Gastrocnemius medialis (tissue), 4 donors: ENCODE results near the gene MEOX1.

Experiments
- POLR2A ChIP-seq, 2 donors: fragments of 450-650 bp; IDR thresholded peaks; one replicate each; pipeline ENCODE4 v1.6.1; 2017; ENCODE audit warnings: antibody characterized with exemption in 2 of 2, mild to moderate bottlenecking in 2 of 2, moderate library complexity in 2 of 2
- TF ChIP-seq, protein P1 (sequence below), 5 experiments: fragments of 450-650 bp in 3 of 5; fragments of 200-600 bp in 2 of 5; sonication (generic) in 2 of 5; IDR thresholded peaks in 4 of 5; conservative IDR thresholded peaks in 1 of 5; 1 replicate in 4 of 5; 2 replicates in 1 of 5; pipeline ENCODE4 v1.5.1; 2016 to 2019; ENCODE audit warnings: antibody characterized with exemption in 5 of 5, mild to moderate bottlenecking in 3 of 5, moderate library complexity in 3 of 5

DNA sequence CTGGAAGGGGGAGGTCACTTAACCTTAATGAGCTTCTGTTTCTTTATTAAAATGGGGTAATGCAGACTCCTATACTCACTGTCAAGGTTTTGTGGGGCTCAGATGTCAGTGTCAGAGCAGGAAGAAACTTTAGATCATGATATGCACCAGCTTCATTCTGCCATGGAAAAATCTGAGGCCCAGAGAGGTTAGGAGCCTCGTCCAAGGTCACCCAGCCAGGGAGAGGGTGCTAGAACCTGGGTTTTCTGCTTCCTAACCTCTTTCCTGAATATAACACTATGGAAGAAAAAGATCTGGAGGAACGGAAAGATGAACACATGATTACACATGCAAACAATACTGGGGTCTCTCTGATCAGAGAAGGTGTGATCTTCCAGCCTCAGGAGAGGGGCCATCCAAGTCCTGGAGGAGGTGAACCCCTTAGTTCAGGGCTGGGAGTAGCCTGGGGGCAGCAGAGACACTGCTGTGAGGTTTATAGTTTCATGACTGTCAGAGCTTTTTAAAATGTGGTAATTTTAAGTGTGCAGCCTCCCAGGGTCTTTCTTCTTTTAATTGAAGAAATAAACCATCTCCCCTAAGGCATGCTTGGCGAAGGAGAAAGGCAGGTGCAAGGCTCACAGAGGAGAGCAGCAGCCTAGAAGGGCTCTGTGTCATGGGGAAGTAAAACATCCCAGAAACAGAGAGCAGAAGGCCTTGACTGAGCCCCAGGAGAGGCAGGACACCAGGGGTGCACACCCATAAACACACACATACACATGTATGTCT is 10.2 kb upstream of the MEOX1 start:
- TF ChIP-seq, protein P1, sequence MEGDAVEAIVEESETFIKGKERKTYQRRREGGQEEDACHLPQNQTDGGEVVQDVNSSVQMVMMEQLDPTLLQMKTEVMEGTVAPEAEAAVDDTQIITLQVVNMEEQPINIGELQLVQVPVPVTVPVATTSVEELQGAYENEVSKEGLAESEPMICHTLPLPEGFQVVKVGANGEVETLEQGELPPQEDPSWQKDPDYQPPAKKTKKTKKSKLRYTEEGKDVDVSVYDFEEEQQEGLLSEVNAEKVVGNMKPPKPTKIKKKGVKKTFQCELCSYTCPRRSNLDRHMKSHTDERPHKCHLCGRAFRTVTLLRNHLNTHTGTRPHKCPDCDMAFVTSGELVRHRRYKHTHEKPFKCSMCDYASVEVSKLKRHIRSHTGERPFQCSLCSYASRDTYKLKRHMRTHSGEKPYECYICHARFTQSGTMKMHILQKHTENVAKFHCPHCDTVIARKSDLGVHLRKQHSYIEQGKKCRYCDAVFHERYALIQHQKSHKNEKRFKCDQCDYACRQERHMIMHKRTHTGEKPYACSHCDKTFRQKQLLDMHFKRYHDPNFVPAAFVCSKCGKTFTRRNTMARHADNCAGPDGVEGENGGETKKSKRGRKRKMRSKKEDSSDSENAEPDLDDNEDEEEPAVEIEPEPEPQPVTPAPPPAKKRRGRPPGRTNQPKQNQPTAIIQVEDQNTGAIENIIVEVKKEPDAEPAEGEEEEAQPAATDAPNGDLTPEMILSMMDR (IDR thresholded peaks at IDR 0.05 in 4 of 5, conservative IDR thresholded peaks at IDR 0.05 in 1 of 5), result no peak
- no peak for TF ChIP-seq POLR2A (IDR thresholded peaks at IDR 0.05)
